CD8-positive, alpha-beta memory T cell (primary cell): ENCODE measurements around the gene LRRC3. TPM values are rescaled to one million over a fixed set of nuclear protein-coding genes. Genes with fewer than 3 reads are reported as not detected.
"Not testable (repeated sequence)": the region's sequence is repeated elsewhere in the genome, so short reads cannot be mapped to it uniquely, and the experiment has no call there.

Source experiments
- CTCF ChIA-PET: fragments of 350-600 bp; sonication (Branson Sonifier 250); formaldehyde crosslinking; loops from one replicate; lab custom pipeline; 2021; ENCODE audit warnings: antibody characterized with exemption; lab: Charles Lee
- POLR2A ChIA-PET: fragments of 350-600 bp; sonication (Branson Sonifier 250); formaldehyde crosslinking; loops from one replicate; lab custom pipeline; 2021; ENCODE audit warnings: antibody characterized with exemption; lab: Charles Lee
- DNase-seq, 5 donors: peaks; one replicate each; pipeline versions ENCODE4 v3.0.0 to v3.0.0-alpha.2; 2020 to 2022; ENCODE audit warnings: mixed read lengths in 1 of 5
- H3K27ac ChIP-seq: one replicate; pipeline ENCODE4 v1.7.0; 2013; ENCODE audit warnings: low read depth, mild to moderate bottlenecking, low read length, moderate library complexity
- H3K27me3 ChIP-seq: 2 replicates; pipeline ENCODE4 v1.7.0; 2013; ENCODE audit warnings: low read length, mild to moderate bottlenecking; ENCODE audit not compliant: insufficient read depth, poor library complexity, severe bottlenecking
- H3K36me3 ChIP-seq: 2 replicates; pipeline ENCODE4 v1.7.0; 2013; ENCODE audit warnings: mild to moderate bottlenecking, low read length, moderate library complexity; ENCODE audit not compliant: insufficient read depth
- H3K4me1 ChIP-seq: 2 replicates; pipeline ENCODE4 v1.7.0; 2013; ENCODE audit warnings: mild to moderate bottlenecking, low read length, moderate library complexity; ENCODE audit not compliant: insufficient read depth
- H3K4me3 ChIP-seq: 2 replicates; pipeline ENCODE4 v1.7.0; 2013; ENCODE audit warnings: mild to moderate bottlenecking, low read length
- H3K9me3 ChIP-seq: 2 replicates; pipeline ENCODE4 v1.7.0; 2013; ENCODE audit warnings: mild to moderate bottlenecking, low read length
- H3K27ac Mint-ChIP-seq, 8 donors: one replicate each; pipeline ENCODE4 v1.8.0; 2020 to 2021; ENCODE audit warnings: mixed read lengths in 8 of 8, mild to moderate bottlenecking in 6 of 8, inconsistent platforms in 3 of 8, moderate library complexity in 3 of 8
- H3K27me3 Mint-ChIP-seq, 2 donors: one replicate each; pipeline ENCODE4 v1.8.0; 2020 to 2021; ENCODE audit warnings: mixed read lengths in 2 of 2, mild to moderate bottlenecking in 1 of 2, moderate library complexity in 1 of 2
- H3K36me3 Mint-ChIP-seq, 3 donors: one replicate each; pipeline ENCODE4 v1.8.0; 2020 to 2021; ENCODE audit warnings: mixed read lengths in 3 of 3, inconsistent platforms in 1 of 3, mild to moderate bottlenecking in 1 of 3
- H3K4me1 Mint-ChIP-seq, 3 donors: one replicate each; pipeline ENCODE4 v1.8.0; 2020 to 2021; ENCODE audit warnings: mixed read lengths in 3 of 3, inconsistent platforms in 1 of 3, mild to moderate bottlenecking in 1 of 3
- H3K4me3 Mint-ChIP-seq, 7 donors: one replicate each; pipeline ENCODE4 v1.8.0; 2020 to 2021; ENCODE audit warnings: mixed read lengths in 7 of 7, mild to moderate bottlenecking in 6 of 7, moderate library complexity in 4 of 7, inconsistent platforms in 2 of 7
- H3K9me3 Mint-ChIP-seq, 5 donors: one replicate each; pipeline ENCODE4 v1.8.0; 2020 to 2022; ENCODE audit warnings: mixed read lengths in 5 of 5, mild to moderate bottlenecking in 3 of 5, moderate library complexity in 2 of 5, inconsistent platforms in 1 of 5
- polyA plus RNA-seq: library from polyadenylated mRNA; unstranded; fragments of 300-500 nt; fragmentation: Illumina TruSeq; gene quantifications from one replicate; pipeline ENCODE4 v1.2.3, GENCODE V29; 2021
- total RNA-seq, 2 experiments: library from RNA; stranded (reverse); gene quantifications; one replicate each; pipeline ENCODE4 v1.2.3, GENCODE V29; 2021

Gene LRRC3
- total and polyA plus RNA-seq, 3 experiments from 2014 or later, result 0.17 to 0.90 (median 0.80) TPM

DNA sequence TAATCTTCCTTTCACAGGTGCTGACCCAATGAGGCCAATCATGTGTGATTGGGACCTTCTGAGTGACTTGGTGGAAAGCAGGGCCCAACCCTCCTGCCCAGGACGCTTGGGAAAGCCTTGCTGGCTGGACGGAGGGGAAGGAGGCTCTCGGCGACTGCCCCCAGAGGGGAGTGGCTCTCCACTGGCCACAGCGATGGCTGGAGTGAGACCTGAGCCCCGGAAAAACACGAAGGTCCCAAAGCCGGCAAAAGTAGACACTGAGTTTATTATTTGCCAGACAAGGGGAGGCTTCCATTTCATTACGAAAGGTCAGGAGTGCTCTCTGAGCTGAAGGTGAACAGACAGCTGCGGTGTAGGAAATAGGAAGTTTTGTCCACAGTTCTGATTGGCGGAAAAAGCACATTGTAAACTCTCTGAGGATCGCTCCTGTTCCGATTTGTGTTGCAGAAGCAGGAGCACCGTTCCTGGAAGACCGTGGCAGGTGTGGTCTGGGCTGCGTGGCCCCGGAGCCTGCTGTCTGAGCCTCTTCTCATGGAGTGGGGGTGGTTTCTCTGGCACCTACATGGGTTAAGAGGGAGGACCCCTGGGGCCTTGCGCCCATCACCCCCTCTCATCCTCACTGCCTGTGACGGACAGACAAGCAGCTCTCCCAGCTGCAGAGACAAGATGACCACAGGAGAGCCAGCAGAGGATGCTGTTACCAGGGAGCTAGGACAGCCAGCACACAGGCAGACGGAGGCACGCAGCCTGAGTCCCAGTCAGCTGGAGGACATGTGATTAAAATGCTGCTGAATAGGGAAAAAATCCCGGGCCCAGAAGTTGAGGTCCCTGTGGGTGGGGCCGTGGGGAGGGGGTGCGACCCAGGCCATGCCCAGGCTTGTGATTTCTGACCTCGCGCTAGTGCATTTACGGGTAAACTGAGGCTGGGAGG, 43.2 kb downstream of the LRRC3 start:
- ChIA-PET POLR2A (no interaction called here), CTCF (no interaction called here)
- Histone ChIP-seq H3K27ac (no peak overlapping the region), H3K4me1 (no peaks in the 10 kb centered on the region), H3K36me3 (no peaks in the 10 kb centered on the region), H3K4me3 (no peak overlapping the region), H3K9me3 (no peaks in the 10 kb centered on the region), H3K27me3 (peaks cover 9% of the 10 kb centered on the region)
- DNase-seq, result no peak
- peaks cover 0 to 3% (median 0%) of the 10 kb centered on the region in 3 donors for H3K4me1 Mint-ChIP-seq
- no peaks in the 10 kb centered on the region for H3K36me3 Mint-ChIP-seq
- H3K27ac Mint-ChIP-seq, result no peak overlapping the region
- H3K9me3 Mint-ChIP-seq, result no peaks in the 10 kb centered on the region
- peaks cover 19 to 30% of the 10 kb centered on the region in 2 donors for H3K27me3 Mint-ChIP-seq
- no peak overlapping the region for H3K4me3 Mint-ChIP-seq

DNA sequence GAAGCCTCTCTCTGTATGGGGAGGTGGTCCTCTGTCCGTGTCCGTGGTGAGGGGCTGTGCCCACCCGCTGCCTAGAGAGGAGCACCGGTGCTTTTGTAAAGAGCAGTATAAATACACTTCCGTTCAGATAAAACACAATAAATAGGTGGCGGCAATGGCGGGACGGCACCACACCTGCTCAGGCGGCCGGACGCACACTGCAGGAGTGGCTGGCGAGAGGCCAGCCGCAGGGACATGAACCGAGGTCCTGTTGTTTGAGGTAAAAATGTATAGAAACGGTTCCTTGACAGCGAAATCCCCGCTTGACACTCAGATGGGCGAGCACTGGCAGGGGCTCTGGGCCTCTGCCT, 43.9 kb downstream of the LRRC3 start:
- DNase-seq, result no peak
- Mint-ChIP-seq H3K4me3 (no peak overlapping the region), H3K27ac (no peak overlapping the region), H3K4me1 (peaks cover 0 to 8% (median 0%) of the 10 kb centered on the region in 3 donors), H3K9me3 (no peaks in the 10 kb centered on the region), H3K36me3 (no peaks in the 10 kb centered on the region), H3K27me3 (peaks cover 19 to 30% of the 10 kb centered on the region in 2 donors)
- POLR2A ChIA-PET, result no interaction called here
- H3K9me3 ChIP-seq, result no peaks in the 10 kb centered on the region
- no peak overlapping the region for H3K4me3 ChIP-seq
- CTCF ChIA-PET, result no interaction called here
- H3K36me3 ChIP-seq, result no peaks in the 10 kb centered on the region
- no peaks in the 10 kb centered on the region for H3K4me1 ChIP-seq
- peaks cover 9% of the 10 kb centered on the region for H3K27me3 ChIP-seq
- H3K27ac ChIP-seq, result no peak overlapping the region

DNA sequence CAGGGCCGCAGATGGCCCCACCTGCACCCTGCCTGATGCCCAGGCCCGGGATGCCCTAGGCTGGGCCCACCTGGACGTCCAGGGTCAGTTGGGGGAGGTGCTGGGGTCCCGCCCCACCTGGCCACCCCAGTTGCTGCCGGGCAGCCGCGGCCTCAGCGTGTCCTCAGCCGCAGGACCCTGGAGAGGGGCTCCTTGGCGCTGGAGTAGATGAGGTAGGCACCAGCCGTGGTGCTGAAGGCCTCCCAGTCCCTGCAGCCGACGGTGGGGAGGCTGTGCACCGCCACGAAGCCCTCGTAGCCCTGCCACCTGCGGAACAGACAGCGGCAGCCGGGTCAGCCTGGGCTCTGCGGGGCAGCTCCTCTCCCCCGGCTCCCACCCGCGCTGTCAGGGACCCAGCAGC, 44.3 kb downstream of the LRRC3 start:
- Histone ChIP-seq H3K9me3 (no peaks in the 10 kb centered on the region), H3K27me3 (peaks cover 9% of the 10 kb centered on the region), H3K4me1 (no peaks in the 10 kb centered on the region), H3K27ac (no peak overlapping the region), H3K4me3 (no peak overlapping the region), H3K36me3 (no peaks in the 10 kb centered on the region)
- H3K9me3 Mint-ChIP-seq, result no peaks in the 10 kb centered on the region
- H3K4me3 Mint-ChIP-seq, result no peak overlapping the region
- H3K27ac Mint-ChIP-seq, result no peak overlapping the region
- peaks cover 0 to 8% (median 0%) of the 10 kb centered on the region in 3 donors for H3K4me1 Mint-ChIP-seq
- ChIA-PET CTCF (no interaction called here), POLR2A (no interaction called here)
- DNase-seq, result no peak
- peaks cover 18 to 30% of the 10 kb centered on the region in 2 donors for H3K27me3 Mint-ChIP-seq
- H3K36me3 Mint-ChIP-seq, result no peaks in the 10 kb centered on the region

DNA sequence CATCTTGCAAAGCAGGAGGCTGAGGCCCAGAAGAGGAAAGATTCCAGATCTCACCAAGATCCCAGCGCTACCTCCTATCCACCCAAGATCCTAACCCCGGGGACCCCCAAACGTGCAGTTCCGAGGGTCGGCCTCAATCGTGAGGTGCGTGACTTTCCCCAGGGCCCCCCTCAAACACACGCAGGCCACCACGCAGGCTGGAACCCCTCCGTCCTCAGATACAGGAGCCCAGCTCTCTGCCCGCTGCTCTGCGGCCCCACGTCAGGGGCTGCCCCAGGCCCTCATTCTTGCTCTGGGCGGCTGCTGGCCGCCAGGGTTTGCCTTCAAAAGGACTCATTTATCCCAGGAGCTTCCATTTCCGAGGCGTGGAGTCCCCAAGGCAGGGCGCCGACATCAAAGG, 44.8 kb downstream of the LRRC3 start:
- no peak for DNase-seq
- no peak overlapping the region for H3K27ac ChIP-seq
- H3K9me3 ChIP-seq, result no peaks in the 10 kb centered on the region
- no peaks in the 10 kb centered on the region for H3K4me1 ChIP-seq
- Mint-ChIP-seq H3K36me3 (no peaks in the 10 kb centered on the region), H3K4me3 (no peak overlapping the region), H3K4me1 (peaks cover 0 to 8% (median 0%) of the 10 kb centered on the region in 3 donors), H3K27ac (no peak overlapping the region), H3K9me3 (no peaks in the 10 kb centered on the region), H3K27me3 (peaks cover 14 to 30% of the 10 kb centered on the region in 2 donors)
- H3K36me3 ChIP-seq, result no peaks in the 10 kb centered on the region
- ChIA-PET CTCF (interaction anchor here (0.8 to 1.8 kb wide), 2 partner anchors 232 to 242 kb away, joined by 3 to 4 read pairs; no protein-coding TSS in a partner anchor), POLR2A (no interaction called here)
- H3K4me3 ChIP-seq, result no peak overlapping the region
- peaks cover 9% of the 10 kb centered on the region for H3K27me3 ChIP-seq

DNA sequence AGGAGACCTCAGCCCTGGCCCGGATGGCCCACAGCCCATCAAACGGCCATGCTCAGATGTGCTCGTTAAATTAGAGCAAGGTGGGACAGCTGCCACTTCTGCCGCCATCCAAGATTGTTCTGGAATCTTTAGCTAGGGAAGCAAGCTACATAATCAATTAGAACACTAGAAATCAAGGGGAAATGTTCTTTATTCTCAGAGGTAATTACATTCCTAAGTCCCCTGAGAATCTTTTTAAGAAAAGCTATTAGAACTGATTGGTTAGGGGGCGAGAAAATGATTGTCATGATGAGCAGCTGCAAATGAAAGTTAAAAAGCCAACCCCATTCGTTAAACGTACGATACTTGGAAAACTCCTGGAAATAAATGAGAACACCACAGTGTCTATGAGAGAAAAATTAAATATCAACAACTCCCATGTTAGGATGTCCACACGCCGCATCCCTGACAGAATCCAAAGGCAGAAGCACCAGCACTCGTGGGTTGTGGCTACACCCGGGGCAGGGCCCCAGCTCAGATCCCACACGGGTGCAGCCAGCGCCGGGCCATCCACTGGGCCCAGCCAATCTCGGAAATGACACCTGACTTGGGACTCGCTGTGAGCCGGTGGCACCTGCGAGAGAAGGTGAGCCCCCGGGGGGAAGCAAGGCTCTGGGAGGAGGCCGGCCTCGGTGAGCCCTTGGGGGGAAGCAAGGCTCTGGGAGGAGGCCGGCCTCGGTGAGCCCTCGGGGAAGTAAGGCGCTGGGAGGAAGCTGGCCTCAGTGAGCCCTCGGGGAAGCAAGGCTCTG, 47.1 kb downstream of the LRRC3 start:
- DNase-seq, result no peak
- Mint-ChIP-seq H3K36me3 (no peaks in the 10 kb centered on the region), H3K4me3 (no peak overlapping the region), H3K27me3 (peaks cover 6 to 12% of the 10 kb centered on the region in 2 donors), H3K27ac (peak overlapping the region in 1 of 8 donors; percentile 47), H3K4me1 (peaks cover 0 to 8% (median 0%) of the 10 kb centered on the region in 3 donors), H3K9me3 (no peaks in the 10 kb centered on the region)
- Histone ChIP-seq H3K36me3 (no peaks in the 10 kb centered on the region), H3K9me3 (no peaks in the 10 kb centered on the region), H3K4me3 (no peak overlapping the region), H3K4me1 (no peaks in the 10 kb centered on the region), H3K27me3 (peaks cover 9% of the 10 kb centered on the region), H3K27ac (no peak overlapping the region)
- ChIA-PET CTCF (interaction anchor here (1.2 to 1.9 kb wide), 4 partner anchors 8 to 430 kb away, joined by 3 to 13 read pairs (median 4); no protein-coding TSS in a partner anchor), POLR2A (no interaction called here)

DNA sequence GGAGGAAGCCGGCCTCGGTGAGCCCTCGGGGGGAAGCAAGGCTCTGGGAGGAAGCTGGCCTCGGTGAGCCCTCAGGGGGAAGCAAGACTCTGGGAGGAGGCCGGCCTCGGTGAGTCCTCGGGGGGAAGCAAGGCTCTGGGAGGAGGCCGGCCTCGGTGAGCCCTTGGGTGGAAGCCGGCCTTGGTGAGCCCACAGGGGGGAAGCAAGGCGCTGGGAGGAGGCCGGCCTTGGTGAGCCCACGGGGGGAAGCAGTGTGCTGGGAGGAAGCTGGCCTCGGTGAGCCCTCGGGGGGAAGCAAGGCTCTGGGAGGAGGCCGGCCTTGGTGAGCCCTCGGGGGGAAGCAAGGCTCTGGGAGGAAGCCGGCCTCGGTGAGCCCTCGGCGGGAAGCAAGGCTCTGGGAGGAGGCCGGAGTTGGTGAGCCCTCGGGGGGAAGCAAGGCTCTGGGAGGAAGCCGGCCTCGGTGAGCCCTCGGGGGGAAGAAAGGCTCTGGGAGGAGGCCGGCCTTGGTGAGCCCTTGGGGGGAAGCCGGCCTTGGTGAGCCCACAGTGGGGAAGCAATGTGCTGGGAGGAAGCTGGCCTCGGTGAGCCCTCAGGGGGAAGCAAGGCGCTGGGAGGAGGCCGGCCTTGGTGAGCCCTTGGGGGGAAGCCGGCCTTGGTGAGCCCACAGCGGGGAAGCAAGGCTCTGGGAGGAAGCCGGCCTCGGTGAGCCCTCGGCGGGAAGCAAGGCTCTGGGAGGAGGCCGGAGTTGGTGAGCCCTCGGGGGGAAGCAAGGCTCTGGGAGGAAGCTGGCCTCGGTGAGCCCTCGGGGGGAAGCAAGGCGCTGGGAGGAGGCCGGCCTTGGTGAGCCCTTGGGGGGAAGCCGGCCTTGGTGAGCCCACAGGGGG, 47.9 kb downstream of the LRRC3 start:
- H3K9me3 Mint-ChIP-seq, H3K4me3 ChIP-seq, DNase-seq, H3K27me3 ChIP-seq, H3K4me3 Mint-ChIP-seq, H3K27me3 Mint-ChIP-seq, H3K27ac ChIP-seq, H3K36me3 ChIP-seq, POLR2A ChIA-PET, H3K9me3 ChIP-seq, H3K4me1 ChIP-seq, H3K36me3 Mint-ChIP-seq, H3K4me1 Mint-ChIP-seq: not testable (repeated sequence)
- H3K27ac Mint-ChIP-seq, result peak overlapping the region in 1 of 8 donors; percentile 78
- CTCF ChIA-PET, result interaction anchor here (1.3 to 2.3 kb wide), 2 partner anchors 290 kb away, joined by 4 to 8 read pairs; no protein-coding TSS in a partner anchor

DNA sequence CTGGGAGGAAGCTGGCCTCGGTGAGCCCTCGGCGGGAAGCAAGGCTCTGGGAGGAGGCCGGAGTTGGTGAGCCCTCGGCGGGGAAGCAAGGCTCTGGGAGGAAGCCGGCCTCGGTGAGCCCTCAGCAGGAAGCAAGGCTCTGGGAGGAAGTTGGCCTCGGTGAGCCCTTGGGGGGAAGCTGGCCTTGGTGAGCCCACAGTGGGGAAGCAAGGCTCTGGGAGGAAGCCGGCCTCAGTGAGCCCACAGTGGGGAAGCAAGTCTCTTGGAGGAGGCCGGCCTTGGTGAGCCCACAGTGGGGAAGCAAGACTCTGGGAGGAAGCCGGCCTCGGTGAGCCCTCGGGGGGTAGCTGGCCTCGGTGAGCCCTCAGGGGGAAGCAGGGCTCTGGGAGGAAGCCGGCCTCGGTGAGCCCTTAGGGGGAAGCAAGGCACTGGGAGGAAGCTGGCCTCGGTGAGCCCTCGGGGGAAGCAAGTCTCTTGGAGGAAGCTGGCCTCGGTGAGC, 48.6 kb downstream of the LRRC3 start:
- no peak for DNase-seq
- Histone ChIP-seq H3K9me3 (no peaks in the 10 kb centered on the region), H3K27me3 (peaks cover 4% of the 10 kb centered on the region), H3K4me3 (no peak overlapping the region), H3K36me3 (no peaks in the 10 kb centered on the region), H3K4me1 (no peaks in the 10 kb centered on the region), H3K27ac (no peak overlapping the region)
- POLR2A ChIA-PET, result no interaction called here
- no peaks in the 10 kb centered on the region for H3K9me3 Mint-ChIP-seq
- H3K4me1 Mint-ChIP-seq, result peaks cover 0 to 8% (median 0%) of the 10 kb centered on the region in 3 donors
- peaks cover 2 to 5% of the 10 kb centered on the region in 2 donors for H3K27me3 Mint-ChIP-seq
- CTCF ChIA-PET, result interaction anchor here (2.3 kb wide), 1 partner anchor 289 kb away, joined by 8 read pairs; no protein-coding TSS in a partner anchor
- no peaks in the 10 kb centered on the region for H3K36me3 Mint-ChIP-seq
- peak overlapping the region in 1 of 8 donors; percentile 78 for H3K27ac Mint-ChIP-seq
- no peak overlapping the region for H3K4me3 Mint-ChIP-seq
